Frontal cortex (tissue), 4 donors: Measurements from ENCODE around the gene ANKRD33B. TPM values are rescaled to one million over a fixed set of nuclear protein-coding genes. Genes with fewer than 3 reads are reported as not detected.

ENCODE experiments used
- DNase-seq, 2 donors: peaks; one replicate each; pipeline ENCODE4 v3.0.0; 2012; ENCODE audit warnings: low spot score in 2 of 2
- FAIRE-seq: peaks from 2 replicates; lab custom pipeline; 2012; peaks lifted over from hg19 to GRCh38; lab: Jason Lieb, UNC
- total RNA-seq: library from RNA; depleted of rRNA; stranded (reverse); fragments of >200 nt; gene quantifications from one replicate; pipeline ENCODE4 v1.2.3, GENCODE V29; 2014
- donor health status: control.
- donor health status: control.
- donor health status: control.

The ANKRD33B gene
- total RNA-seq, 1 donor from 2014 or later: 1.6 TPM

GRCh38 chr5:10648806-10649665, 85.2 kb downstream of the ANKRD33B start:
- FAIRE-seq (no peak), DNase-seq (no peak)

- FAIRE-seq (no peak), DNase-seq (no peak)
Observed at GRCh38 chr5:10649666-10650380, 86.0 kb downstream of the ANKRD33B start.

GRCh38 chr5:10652151-10652550, 88.3 kb downstream of the ANKRD33B start:
- DNase-seq (no peak), FAIRE-seq (no peak)

- no peak for FAIRE-seq
- DNase-seq: no peak
Observed at GRCh38 chr5:10652606-10653005, 88.7 kb downstream of the ANKRD33B start.

GRCh38 chr5:10653043-10653442, 89.2 kb downstream of the ANKRD33B start:
- no peak for FAIRE-seq
- DNase-seq: no peak

- DNase-seq: no peak
- no peak for FAIRE-seq
Observed at GRCh38 chr5:10653751-10654400, 90.0 kb downstream of the ANKRD33B start.

DNA sequence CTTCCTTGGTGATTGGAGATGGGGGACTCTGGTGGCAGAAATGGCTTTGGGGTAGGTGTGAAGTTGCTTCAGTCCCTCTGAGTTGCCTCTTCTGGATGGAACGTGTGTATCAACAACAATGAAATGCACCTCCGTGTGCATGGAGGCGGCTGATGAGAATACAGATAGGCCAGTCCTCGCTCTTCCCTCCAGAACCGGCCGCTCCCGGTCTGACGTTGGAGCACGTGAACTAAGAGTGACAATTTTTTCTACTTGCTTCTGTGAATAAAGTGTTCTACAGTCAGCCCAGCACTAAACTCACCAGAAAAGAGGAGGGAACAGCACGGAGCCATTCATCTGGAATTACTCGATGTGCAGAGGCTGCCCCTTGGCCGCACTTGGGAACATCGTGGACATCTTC, 90.7 kb downstream of the ANKRD33B start:
- FAIRE-seq (no peak), DNase-seq (no peak)

DNA sequence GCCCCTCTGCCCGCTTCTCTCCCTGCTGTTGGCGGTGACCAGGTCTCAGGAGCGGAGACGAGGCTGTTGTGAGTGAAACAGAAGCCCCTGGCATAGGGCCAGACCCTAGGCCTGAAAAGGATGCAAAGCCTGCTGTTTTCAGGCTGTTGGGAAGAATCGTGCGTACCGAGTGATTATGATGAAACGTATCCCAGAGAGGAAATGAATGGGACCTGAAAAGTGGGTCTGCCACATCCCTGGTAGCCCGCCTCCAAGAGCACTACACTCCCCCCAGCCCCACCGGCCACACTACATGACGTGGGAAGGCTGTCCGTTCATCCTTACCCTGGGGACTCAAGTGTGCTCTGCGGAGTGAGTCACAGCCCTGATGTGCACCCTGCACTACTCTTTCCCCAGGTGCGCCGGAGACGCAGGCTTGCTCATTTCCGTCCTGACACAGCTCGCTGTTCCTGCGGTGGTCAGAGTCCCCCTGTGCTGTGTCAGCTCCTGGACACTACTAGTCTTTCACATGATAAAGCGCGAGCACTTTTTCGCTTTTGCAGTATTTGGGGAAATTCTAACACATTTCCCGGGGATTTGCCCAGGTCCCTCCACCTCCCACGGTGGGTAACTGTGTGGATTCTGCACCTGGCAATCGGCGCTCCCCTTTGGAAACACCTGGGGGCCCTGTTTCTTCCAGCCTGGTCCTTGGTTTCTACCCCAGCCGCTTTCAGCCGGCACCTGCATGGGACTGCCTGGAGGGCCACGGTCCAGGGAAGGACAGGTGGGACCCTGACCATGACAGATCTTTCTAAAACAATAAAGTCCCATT, 91.5 kb downstream of the ANKRD33B start:
- DNase-seq (no peak), FAIRE-seq (no peak)

GRCh38 chr5:10655972-10656830, 92.3 kb downstream of the ANKRD33B start:
- FAIRE-seq: no peak
- DNase-seq: no peak

- no peak for FAIRE-seq
Observed at GRCh38 chr5:10658265-10658664, 94.4 kb downstream of the ANKRD33B start.

GRCh38 chr5:10660135-10660534, 96.3 kb downstream of the ANKRD33B start:
- DNase-seq: no peak
- FAIRE-seq: no peak

More at GRCh38 chr5:10658265-10658664, 94.4 kb downstream of the ANKRD33B start:
- no peak for DNase-seq

GRCh38 chr5:10660720-10661387, 97.0 kb downstream of the ANKRD33B start:
- DNase-seq: no peak
- no peak for FAIRE-seq

- no peak for FAIRE-seq
- no peak for DNase-seq
Observed at GRCh38 chr5:10661401-10661800, 97.5 kb downstream of the ANKRD33B start.

- DNase-seq: no peak
- no peak for FAIRE-seq
Observed at GRCh38 chr5:10662083-10662482, 98.2 kb downstream of the ANKRD33B start.

GRCh38 chr5:10662661-10663488, 99.0 kb downstream of the ANKRD33B start:
- FAIRE-seq: no peak

DNA sequence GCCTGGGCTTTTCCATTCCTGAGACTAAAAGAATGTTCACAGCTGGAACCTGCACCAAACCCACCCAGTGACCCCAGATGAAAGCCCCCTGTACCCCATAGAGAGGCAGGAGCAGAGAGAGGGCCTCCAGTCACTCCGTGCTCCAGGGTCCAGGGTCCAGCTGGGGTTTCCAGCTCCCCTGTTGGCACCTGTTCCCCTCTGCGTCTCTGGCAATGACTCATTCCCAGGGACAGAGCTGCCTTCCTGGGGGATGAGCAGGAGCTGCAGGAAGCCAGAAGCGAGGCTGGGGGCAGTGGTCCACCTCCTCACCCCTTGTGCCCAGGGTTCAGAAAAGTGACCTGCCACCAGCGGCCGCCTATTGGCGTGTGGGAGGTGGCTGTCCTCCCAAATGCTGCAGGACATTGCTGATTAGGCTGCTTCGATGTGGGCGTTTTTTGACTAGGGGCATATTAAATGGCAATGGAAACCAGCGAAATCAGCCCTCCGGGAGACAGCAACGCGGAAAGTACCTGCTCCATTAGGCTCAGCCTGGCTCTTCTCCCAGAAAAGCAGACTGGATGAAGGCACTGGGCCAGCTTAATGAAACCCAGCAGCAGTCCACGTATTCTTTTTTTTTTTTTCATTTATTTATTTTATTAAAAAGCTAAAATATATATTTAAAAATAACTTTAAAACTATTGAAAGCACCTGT, 99.8 kb downstream of the ANKRD33B start:
- no peak for FAIRE-seq
- DNase-seq: peak in 1 of 2 donors; percentile 43

More at GRCh38 chr5:10662661-10663488, 99.0 kb downstream of the ANKRD33B start:
- no peak for DNase-seq
